Naive thymus-derived CD4-positive, alpha-beta T cell (primary cell): ENCODE results near the gene STX12. TPM values are rescaled to one million over a fixed set of nuclear protein-coding genes. Genes with fewer than 3 reads are reported as not detected.
"Not testable (repeated sequence)": the region's sequence is repeated elsewhere in the genome, so short reads cannot be mapped to it uniquely, and the experiment has no call there.

Source experiments
- ATAC-seq: fragments of 150-1000 bp; cut with Tn5 transposase; 2 replicates; pipeline ENCODE4 v1.10.0; 2021; ENCODE audit warnings: mild to moderate bottlenecking, moderate library complexity
- CTCF ChIA-PET: fragments of 350-600 bp; sonication (Branson Sonifier 250); formaldehyde crosslinking; loops from one replicate; lab custom pipeline; 2021; ENCODE audit warnings: antibody characterized with exemption; lab: Charles Lee
- POLR2A ChIA-PET: fragments of 350-600 bp; sonication (Branson Sonifier 250); formaldehyde crosslinking; loops from one replicate; lab custom pipeline; 2021; ENCODE audit warnings: antibody characterized with exemption, inconsistent platforms; lab: Charles Lee
- DNase-seq, 9 donors: peaks; one replicate each; pipeline versions ENCODE4 v3.0.0 to v3.0.0-alpha.2; 2020 to 2022; ENCODE audit warnings: mixed read lengths in 1 of 9
- H3K27ac ChIP-seq: one replicate; pipeline ENCODE4 v1.7.0; 2013; ENCODE audit warnings: mild to moderate bottlenecking, low read depth, low read length, moderate library complexity
- H3K27me3 ChIP-seq, 2 donors: one replicate each; pipeline ENCODE4 v1.7.0; 2013; ENCODE audit warnings: low read length in 2 of 2, mild to moderate bottlenecking in 2 of 2, moderate library complexity in 2 of 2; ENCODE audit not compliant: control insufficient read depth in 2 of 2, insufficient read depth in 2 of 2
- H3K36me3 ChIP-seq, 3 experiments: 1 replicate in 2 of 3; 2 replicates in 1 of 3; pipeline ENCODE4 v1.7.0; 2013; ENCODE audit warnings: low read length in 3 of 3, mild to moderate bottlenecking in 3 of 3, moderate library complexity in 1 of 3; ENCODE audit not compliant: insufficient read depth in 3 of 3, control insufficient read depth in 2 of 3
- H3K4me1 ChIP-seq, 2 donors: one replicate each; pipeline ENCODE4 v1.7.0; 2013; ENCODE audit warnings: low read length in 2 of 2, mild to moderate bottlenecking in 2 of 2, moderate library complexity in 1 of 2; ENCODE audit not compliant: control insufficient read depth in 2 of 2, insufficient read depth in 2 of 2
- H3K4me3 ChIP-seq: 2 replicates; pipeline ENCODE4 v1.7.0; 2013; ENCODE audit warnings: mild to moderate bottlenecking, low read length
- H3K9me3 ChIP-seq, 3 experiments: 1 replicate in 2 of 3; 2 replicates in 1 of 3; pipeline ENCODE4 v1.7.0; 2013; ENCODE audit warnings: low read length in 3 of 3; ENCODE audit not compliant: control insufficient read depth in 2 of 3
- H3K27ac Mint-ChIP-seq, 9 donors: one replicate each; pipeline ENCODE4 v1.8.0; 2020 to 2022; ENCODE audit warnings: mixed read lengths in 9 of 9, mild to moderate bottlenecking in 8 of 9, moderate library complexity in 5 of 9, inconsistent platforms in 2 of 9
- H3K27me3 Mint-ChIP-seq, 5 donors: one replicate each; pipeline ENCODE4 v1.8.0; 2021 to 2022; ENCODE audit warnings: mixed read lengths in 5 of 5, mild to moderate bottlenecking in 1 of 5
- H3K36me3 Mint-ChIP-seq, 5 donors: one replicate each; pipeline ENCODE4 v1.8.0; 2020 to 2022; ENCODE audit warnings: mixed read lengths in 5 of 5, mild to moderate bottlenecking in 3 of 5, inconsistent platforms in 1 of 5
- H3K4me1 Mint-ChIP-seq, 7 donors: one replicate each; pipeline ENCODE4 v1.8.0; 2020 to 2022; ENCODE audit warnings: mixed read lengths in 7 of 7, mild to moderate bottlenecking in 3 of 7, inconsistent platforms in 1 of 7
- H3K4me3 Mint-ChIP-seq, 10 donors: one replicate each; pipeline ENCODE4 v1.8.0; 2020 to 2022; ENCODE audit warnings: mild to moderate bottlenecking in 10 of 10, mixed read lengths in 10 of 10, moderate library complexity in 6 of 10, inconsistent platforms in 2 of 10
- H3K9me3 Mint-ChIP-seq, 11 donors: one replicate each; pipeline ENCODE4 v1.8.0; 2020 to 2022; ENCODE audit warnings: mixed read lengths in 11 of 11, mild to moderate bottlenecking in 4 of 11, inconsistent platforms in 1 of 11, moderate library complexity in 1 of 11
- intact Hi-C, 2 donors: fragments of 100-400 bp; cut with micrococcal nuclease; formaldehyde crosslinking; loops; one replicate each; pipeline ENCODE4 v1.15.1; 2023
- polyA plus RNA-seq, 2 donors: library from polyadenylated mRNA; unstranded; fragments of 300-500 nt; fragmentation: Illumina TruSeq; gene quantifications; one replicate each; pipeline ENCODE4 v1.2.3, GENCODE V29; 2021
- total RNA-seq, 6 experiments: library from RNA in 5 of 6; stranded (reverse) in 5 of 6; gene quantifications; 1 replicate in 5 of 6; 2 replicates in 1 of 6; pipeline ENCODE4 v1.2.3 and lab custom pipeline; 2021 to 2026

The STX12 gene
- total and polyA plus RNA-seq, 7 experiments from 2014 or later: 9.3 to 38.7 (median 26.9) TPM

GRCh38 chr1:27871076-27871475 lies 98.1 kb downstream of the STX12 start:
- Histone ChIP-seq H3K36me3 (peaks cover 0 to 11% (median 0%) of the 10 kb centered on the region in 3 experiments), H3K4me1 (peaks cover 29 to 39% of the 10 kb centered on the region in 2 donors)
- POLR2A ChIA-PET: interaction anchor here (0.6 to 1.1 kb wide), 4 partner anchors 16 to 121 kb away, joined by 3 to 6 read pairs (median 3); no protein-coding TSS in a partner anchor
- DNase-seq, CTCF ChIA-PET, ATAC-seq, H3K9me3 ChIP-seq, H3K27me3 Mint-ChIP-seq, H3K9me3 Mint-ChIP-seq, H3K27me3 ChIP-seq, H3K27ac ChIP-seq, H3K4me3 ChIP-seq, H3K36me3 Mint-ChIP-seq: not testable (repeated sequence)
- Mint-ChIP-seq H3K4me3 (peak overlapping the region in 8 of 10 donors; percentile 12 to 99 (median 74)), H3K27ac (peak overlapping the region in 6 of 9 donors; percentile 16 to 96 (median 74)), H3K4me1 (peaks cover 28 to 68% (median 50%) of the 10 kb centered on the region in 7 donors)
- intact Hi-C loops: loop anchor here in 1 of 2 donors (5.0 kb wide), 1 partner anchor 86 kb away; the partner anchor contains the start of gene XKR8

GRCh38 chr1:27872059-27872801 lies 99.2 kb downstream of the STX12 start, which contains the start of gene THEMIS2:
THEMIS2 (plus strand) TSS chr1:27872544; CDS start chr1:27872572, 28 bp downstream.
- H3K9me3 ChIP-seq: no peaks in the 10 kb centered on the region
- Mint-ChIP-seq H3K4me1 (peaks cover 29 to 70% (median 48%) of the 10 kb centered on the region in 7 donors), H3K4me3 (peak within 1 kb of the TSS; percentile 89 to 99 (median 98)), H3K27me3 (no peaks in the 10 kb centered on the region), H3K27ac (peak within 1 kb of the TSS; percentile 81 to 96 (median 91)), H3K9me3 (no peaks in the 10 kb centered on the region), H3K36me3 (peaks cover 0 to 11% (median 5%) of the 10 kb centered on the region in 5 donors)
- ChIA-PET CTCF (no interaction called here), POLR2A (interaction anchor here (1.0 to 4.2 kb wide), 6 partner anchors 14 to 109 kb away, joined by 3 to 36 read pairs (median 4); no protein-coding TSS in a partner anchor)
- peak within 1 kb of the TSS; percentile 87 for H3K4me3 ChIP-seq
- peaks cover 34 to 39% of the 10 kb centered on the region in 2 donors for H3K4me1 ChIP-seq
- peaks cover 0 to 22% (median 0%) of the 10 kb centered on the region in 3 experiments for H3K36me3 ChIP-seq
- no peaks in the 10 kb centered on the region for H3K27me3 ChIP-seq
- peak within 1 kb of the TSS; percentile 79 for H3K27ac ChIP-seq
- DNase-seq (peak; percentile 46 to 81 (median 67)), ATAC-seq (peak; percentile 81)
- intact Hi-C loops: loop anchor here (1.0 to 5.0 kb wide), 5 partner anchors 15 to 681 kb away; partner anchors contain the start of genes XKR8 (in 2 of the 2), PPP1R8 (in 1 of the 2) and TRNAU1AP (in 1 of the 2)

GRCh38 chr1:27872802-27873551 lies 100.0 kb downstream of the STX12 start:
- CTCF ChIA-PET: interaction anchor here (0.6 kb wide), 1 partner anchor 38 kb away, joined by 3 read pairs; no protein-coding TSS in a partner anchor
- Mint-ChIP-seq H3K27me3 (no peaks in the 10 kb centered on the region), H3K4me3 (peak overlapping the region; percentile 89 to 99 (median 98)), H3K9me3 (no peaks in the 10 kb centered on the region), H3K36me3 (peaks cover under 1 to 11% (median 5%) of the 10 kb centered on the region in 5 donors), H3K27ac (peak overlapping the region; percentile 81 to 94 (median 91)), H3K4me1 (peaks cover 27 to 73% (median 50%) of the 10 kb centered on the region in 7 donors)
- Histone ChIP-seq H3K27ac (peak overlapping the region; percentile 79), H3K4me3 (peak overlapping the region; percentile 87), H3K36me3 (peaks cover 0 to 27% (median 0%) of the 10 kb centered on the region in 3 experiments), H3K27me3 (no peaks in the 10 kb centered on the region), H3K9me3 (no peaks in the 10 kb centered on the region), H3K4me1 (peaks cover 34 to 44% of the 10 kb centered on the region in 2 donors)
- ATAC-seq (peak; percentile 6), DNase-seq (peak in 6 of 9 donors; percentile 21 to 55 (median 42))
- intact Hi-C loops: loop anchor here (1.0 to 5.0 kb wide), 6 partner anchors 14 to 680 kb away; partner anchors contain the start of genes PPP1R8 (in 2 of the 2), XKR8 (in 2 of the 2) and TRNAU1AP (in 1 of the 2)
- POLR2A ChIA-PET: interaction anchor here (0.7 to 4.2 kb wide), 7 partner anchors 14 to 123 kb away, joined by 3 to 36 read pairs (median 3); no protein-coding TSS in a partner anchor

GRCh38 chr1:27873671-27874384 lies 100.8 kb downstream of the STX12 start:
- Mint-ChIP-seq H3K4me1 (peaks cover 31 to 73% (median 50%) of the 10 kb centered on the region in 7 donors), H3K4me3 (peak overlapping the region; percentile 89 to 99 (median 98)), H3K27me3 (no peaks in the 10 kb centered on the region), H3K36me3 (peaks cover 5 to 17% (median 13%) of the 10 kb centered on the region in 5 donors), H3K27ac (peak overlapping the region; percentile 81 to 94 (median 91)), H3K9me3 (no peaks in the 10 kb centered on the region)
- H3K27me3 ChIP-seq: no peaks in the 10 kb centered on the region
- intact Hi-C loops: loop anchor here (1.0 to 5.0 kb wide), 4 partner anchors 43 to 679 kb away; partner anchors contain the start of genes PPP1R8 (in 2 of the 2), TRNAU1AP (in 1 of the 2) and XKR8 (in 1 of the 2)
- DNase-seq (peak in 1 of 9 donors; percentile 9), ATAC-seq (peak; percentile 18)
- H3K4me1 ChIP-seq: peaks cover 25 to 37% of the 10 kb centered on the region in 2 donors
- peak overlapping the region; percentile 79 for H3K27ac ChIP-seq
- H3K9me3 ChIP-seq: no peaks in the 10 kb centered on the region
- H3K36me3 ChIP-seq: peaks cover 0 to 32% (median 4%) of the 10 kb centered on the region in 3 experiments
- peak overlapping the region; percentile 87 for H3K4me3 ChIP-seq
- ChIA-PET POLR2A (interaction anchor here (0.6 to 4.2 kb wide), 5 partner anchors 13 to 1326 kb away, joined by 3 to 36 read pairs (median 4); no protein-coding TSS in a partner anchor), CTCF (no interaction called here)
